ENCODE data around the gene CKAP2L. TPM values are rescaled to one million over a fixed set of nuclear protein-coding genes. Genes with fewer than 3 reads are reported as not detected.

Gene CKAP2L
- total and polyA plus RNA-seq, 10 of the 15 experiments (the other 5 are each of a cell fraction or from before 2014, with no cell fraction given): 10.5 to 37.4 (median 20.2) TPM

DNA sequence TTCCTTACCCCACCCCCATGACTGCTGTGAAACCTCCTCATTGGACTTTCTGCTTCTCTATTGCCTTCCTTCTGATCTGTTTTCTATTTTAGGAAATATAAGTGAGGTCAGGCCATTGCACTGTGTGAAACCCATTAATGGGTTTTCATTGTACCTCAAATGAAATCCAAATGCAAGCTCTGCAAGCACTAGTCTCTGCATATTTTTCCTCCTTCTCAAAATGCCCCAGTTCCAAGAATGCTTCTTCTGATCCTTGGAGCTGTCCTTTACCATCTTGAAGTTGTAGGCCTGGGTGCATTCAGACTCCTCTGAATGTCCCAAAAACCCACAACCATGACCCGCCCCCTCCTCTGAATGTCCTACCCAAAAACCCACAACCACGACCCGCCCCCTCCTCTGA, 11.7 kb upstream of the CKAP2L start:
- intact Hi-C loops (cut with micrococcal nuclease; ENCODE audit: unreplicated experiment): no loop called here
- WGBS (ENCODE audit: insufficient coverage, insufficient replicate concordance, low lambda C conversion rate, missing lambda C conversion rate): no CpG with 5 or more reads among the region's 3 CpGs
- in situ Hi-C loops (cut with MboI): no loop called here
- TF ChIP-seq, protein P1, sequence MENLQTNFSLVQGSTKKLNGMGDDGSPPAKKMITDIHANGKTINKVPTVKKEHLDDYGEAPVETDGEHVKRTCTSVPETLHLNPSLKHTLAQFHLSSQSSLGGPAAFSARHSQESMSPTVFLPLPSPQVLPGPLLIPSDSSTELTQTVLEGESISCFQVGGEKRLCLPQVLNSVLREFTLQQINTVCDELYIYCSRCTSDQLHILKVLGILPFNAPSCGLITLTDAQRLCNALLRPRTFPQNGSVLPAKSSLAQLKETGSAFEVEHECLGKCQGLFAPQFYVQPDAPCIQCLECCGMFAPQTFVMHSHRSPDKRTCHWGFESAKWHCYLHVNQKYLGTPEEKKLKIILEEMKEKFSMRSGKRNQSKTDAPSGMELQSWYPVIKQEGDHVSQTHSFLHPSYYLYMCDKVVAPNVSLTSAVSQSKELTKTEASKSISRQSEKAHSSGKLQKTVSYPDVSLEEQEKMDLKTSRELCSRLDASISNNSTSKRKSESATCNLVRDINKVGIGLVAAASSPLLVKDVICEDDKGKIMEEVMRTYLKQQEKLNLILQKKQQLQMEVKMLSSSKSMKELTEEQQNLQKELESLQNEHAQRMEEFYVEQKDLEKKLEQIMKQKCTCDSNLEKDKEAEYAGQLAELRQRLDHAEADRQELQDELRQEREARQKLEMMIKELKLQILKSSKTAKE (IDR thresholded peaks at IDR 0.05; ENCODE audit: low read depth, poor library complexity, severe bottlenecking): no peak
- 0 out of 4 replicates have a peak, but pooled peaks of 1 of the 2 experiments have one; percentile 18 for TF ChIP-seq IKZF2 (IDR thresholded peaks at IDR 0.05)
- TF ChIP-seq TARDBP (IDR thresholded peaks at IDR 0.05; ENCODE audit: borderline replicate concordance): no peak
- no peak for TF ChIP-seq RAD51 (IDR thresholded peaks at IDR 0.05)
- TF ChIP-seq MEF2A (IDR thresholded peaks at IDR 0.05; ENCODE audit: insufficient read depth, low read depth, low read length): peak; percentile 66; the same call in 1 of the 2 replicates
- peak; percentile 21; the same call in 1 of the 2 replicates for TF ChIP-seq RUNX3 (IDR thresholded peaks at IDR 0.05; ENCODE audit: low read length)
- no peak for TF ChIP-seq BMI1 (IDR thresholded peaks at IDR 0.05; ENCODE audit: borderline replicate concordance)
- TF ChIP-seq NFYA (IDR thresholded peaks at IDR 0.05; ENCODE audit: borderline replicate concordance, low read depth, low read length): no peak
- no peak for TF ChIP-seq EED (IDR thresholded peaks at IDR 0.05; ENCODE audit: low read depth)
- no peak for TF ChIP-seq MYB (IDR thresholded peaks at IDR 0.05; ENCODE audit: borderline replicate concordance, low read depth, low read length)
- TF ChIP-seq BHLHE40 (IDR thresholded peaks at IDR 0.05; ENCODE audit: borderline replicate concordance in 1 of 2, low read depth in 2 of 2, low read length in 1 of 2): no peak
- no peak for TF ChIP-seq STAT3 (IDR thresholded peaks at IDR 0.05; ENCODE audit: low read depth, low read length)
- TF ChIP-seq MEF2B (IDR thresholded peaks at IDR 0.05; ENCODE audit: partially characterized antibody, poor library complexity, severe bottlenecking): peak; percentile 46
- no peak for TF ChIP-seq FOXK2 (IDR thresholded peaks at IDR 0.05)
- no peak for TF ChIP-seq JUNB (IDR thresholded peaks at IDR 0.05)
- Histone ChIP-seq H3K4me3 (no peak overlapping the region), H3K27ac (ENCODE audit: control insufficient read depth, insufficient read depth) (no peak overlapping the region), H3K4me1 (ENCODE audit: control insufficient read depth, insufficient read depth, low read length) (peaks cover under 1% of the 10 kb centered on the region; the same call in 1 of the 2 replicates), H3K9me3 (replicated peaks; ENCODE audit: control insufficient read depth, insufficient read depth, low read length) (no peaks in the 10 kb centered on the region), H3K79me2 (ENCODE audit: control insufficient read depth, insufficient read depth, low read length) (no peaks in the 10 kb centered on the region), H3K36me3 (ENCODE audit: control insufficient read depth in 2 of 2, insufficient read depth in 2 of 2, low read length in 1 of 2) (no peaks in the 10 kb centered on the region), H3K9ac (ENCODE audit: control insufficient read depth, insufficient read depth, low read length) (no peak overlapping the region), H2AFZ (ENCODE audit: control insufficient read depth, low read depth, low read length) (no peak overlapping the region), H4K20me1 (ENCODE audit: control insufficient read depth, insufficient read depth) (no peaks in the 10 kb centered on the region), H3K27me3 (replicated peaks in 1 of 2; ENCODE audit: control insufficient read depth in 2 of 2, insufficient read depth in 2 of 2, low read length in 1 of 2) (no peaks in the 10 kb centered on the region), H3K4me2 (ENCODE audit: control insufficient read depth, insufficient read depth) (no peak overlapping the region)
- no peak for ATAC-seq
- RAD21 ChIA-PET (ENCODE audit: unreplicated experiment): no interaction called here
- DNase-seq (ENCODE audit: low read depth, low spot score): no peak
- SMC1A ChIA-PET (ENCODE audit: uncharacterized antibody, unreplicated experiment): no interaction called here
- no peak for FAIRE-seq
- CTCF ChIA-PET: no interaction called here
- POLR2A ChIA-PET: no interaction called here
- BruUV-seq (replicated peaks): no TSS peak
